ENCODE measurements around the gene KIFBP.

The KIFBP gene

DNA sequence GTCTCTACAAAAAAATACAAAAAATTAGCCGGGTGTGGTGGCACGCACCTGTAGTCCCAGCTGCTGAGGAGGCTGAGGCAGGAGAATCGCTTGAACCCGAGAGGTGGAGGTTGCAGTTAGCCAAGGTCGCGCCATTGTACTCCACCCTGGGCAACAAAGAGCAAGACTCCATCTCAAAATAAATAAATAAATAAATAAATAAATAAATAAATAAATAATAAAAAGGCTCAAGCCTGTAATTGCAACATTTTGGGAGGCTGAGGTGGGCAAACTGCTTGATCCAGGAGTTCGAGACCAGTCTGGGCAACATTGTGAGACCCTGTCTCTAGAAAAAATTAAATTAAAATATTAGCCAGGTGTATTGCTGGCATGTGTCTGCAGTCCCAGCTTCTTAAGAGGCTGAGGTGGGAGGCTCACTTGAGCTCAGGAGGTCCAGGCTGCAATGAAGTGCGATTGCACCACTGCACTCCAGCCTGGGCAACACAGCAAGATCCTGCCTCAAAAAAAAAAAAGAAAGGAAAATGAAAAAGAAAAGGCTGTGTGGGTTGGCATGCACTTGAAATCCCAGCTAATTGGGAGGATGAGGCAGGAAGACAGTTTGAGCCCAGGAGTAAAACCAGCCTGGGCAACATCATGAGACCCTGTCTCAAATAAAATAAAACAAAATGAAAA, 71.7 kb downstream of the KIFBP start:
- no peak for TF ChIP-seq CTCF (IDR thresholded peaks at IDR 0.05; ENCODE audit: low read depth, low read length)
- no peak overlapping the region for H3K4me3 ChIP-seq (ENCODE audit: low read depth, low read length)

DNA sequence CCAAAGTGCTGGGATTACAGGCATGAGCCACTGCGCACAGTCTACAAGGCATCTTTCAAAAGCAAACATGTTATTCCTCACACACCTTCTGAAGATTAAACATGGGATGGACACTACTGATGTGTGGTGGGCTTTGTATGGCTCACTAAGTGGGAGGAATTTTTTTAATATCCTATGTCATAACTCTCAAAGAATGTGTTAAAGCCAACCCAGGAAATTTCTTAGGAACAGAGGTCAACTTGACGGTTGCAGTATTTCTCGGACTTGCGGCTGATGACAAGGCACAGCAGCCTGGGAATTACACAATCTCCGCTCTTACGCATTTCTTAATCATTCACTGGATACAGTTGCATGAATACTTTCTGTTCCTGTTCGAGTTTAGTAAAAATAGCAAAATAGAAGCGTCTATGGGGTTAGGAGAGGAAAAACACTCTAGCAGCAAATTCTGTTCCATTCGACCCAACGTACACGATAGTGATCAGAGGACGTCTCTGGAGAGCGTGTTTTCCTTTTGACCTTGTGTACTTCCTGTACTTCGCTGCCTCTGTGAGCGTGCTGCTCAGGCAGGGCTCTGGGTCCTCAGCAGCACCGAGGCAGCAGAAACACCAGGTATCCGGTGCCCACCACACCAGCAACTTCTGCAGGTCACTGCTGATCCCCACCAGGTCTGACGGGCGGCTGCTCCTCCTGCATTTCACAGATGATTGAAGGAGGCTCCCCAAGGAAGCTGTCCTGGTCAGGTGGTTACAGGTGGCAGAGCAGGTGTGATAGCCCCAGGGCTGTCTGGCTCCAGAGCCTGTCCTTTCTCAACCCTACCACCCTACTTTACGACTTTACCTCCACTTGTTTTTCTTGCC, 72.9 kb downstream of the KIFBP start:
- H3K4me3 ChIP-seq (ENCODE audit: low read depth, low read length) = peak overlapping the region; percentile 52
- no peak for TF ChIP-seq CTCF (IDR thresholded peaks at IDR 0.05; ENCODE audit: low read depth, low read length)

- no peak for TF ChIP-seq CTCF (IDR thresholded peaks at IDR 0.05; ENCODE audit: low read depth, low read length)
- no peak overlapping the region for H3K4me3 ChIP-seq (ENCODE audit: low read depth, low read length)
Measured at GRCh38 chr10:69062901-69063300, 74.3 kb downstream of the KIFBP start.

- no peak overlapping the region for H3K4me3 ChIP-seq (ENCODE audit: low read depth, low read length)
- no peak for TF ChIP-seq CTCF (IDR thresholded peaks at IDR 0.05; ENCODE audit: low read depth, low read length)
Measured at GRCh38 chr10:69064762-69065328, 76.2 kb downstream of the KIFBP start.

- TF ChIP-seq CTCF (IDR thresholded peaks at IDR 0.05; ENCODE audit: low read depth, low read length) = no peak
- H3K4me3 ChIP-seq (ENCODE audit: low read depth, low read length) = no peak overlapping the region
Measured at GRCh38 chr10:69065406-69066361, 77.1 kb downstream of the KIFBP start.

Data from WI38 (cell line).